ENCODE results near the gene HLA-DRA. TPM values are rescaled to one million over a fixed set of nuclear protein-coding genes. Genes with fewer than 3 reads are reported as not detected.
A peak's percentile ranks its signal among the peaks of the same experiment; 100 is the strongest.

Gene HLA-DRA
- total and polyA plus RNA-seq, 2 donors (not counting 1 experiment from before 2014, with no cell fraction given), result 2,881 to 4,498 TPM

DNA sequence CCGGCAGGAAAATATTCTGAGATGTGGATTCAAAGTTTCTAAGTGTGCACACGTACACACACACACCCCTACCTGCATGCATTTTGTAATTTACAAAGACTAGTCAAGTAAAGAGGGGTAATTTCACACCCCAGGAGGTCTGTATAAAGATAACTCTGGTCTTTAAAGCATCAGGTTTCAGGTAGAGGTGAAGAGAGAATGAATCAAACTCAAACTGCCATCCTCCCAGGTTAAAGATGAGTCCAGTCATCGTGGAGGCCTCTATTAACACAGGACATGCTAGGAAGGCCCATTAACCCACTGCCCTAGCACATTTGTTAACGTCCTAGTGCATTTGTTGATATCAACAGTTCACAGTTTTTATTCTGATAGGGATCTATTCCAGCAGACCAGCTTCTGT is 3.5 kb upstream of the HLA-DRA start:
- peak overlapping the region; percentile 56 for H3K9ac ChIP-seq (ENCODE audit: low read length)
- peak overlapping the region; percentile 85 for H3K4me2 ChIP-seq (replicated peaks; ENCODE audit: low read depth, low read length, poor library complexity, severe bottlenecking)
- Mint-ChIP-seq H3K27me3 (no peaks in the 10 kb centered on the region), H3K4me1 (peaks cover 57% of the 10 kb centered on the region), H3K27ac (peak overlapping the region; percentile 99), H3K9me3 (ENCODE audit: insufficient read depth) (peaks cover 4% of the 10 kb centered on the region), H3K4me3 (peak overlapping the region; percentile 38)
- DNase-seq (no peak), ATAC-seq (ENCODE audit: low read depth) (no peak)
- WGBS (ENCODE audit: insufficient coverage), result 60% methylated on average over 1 of the region's 4 CpGs
- no peaks in the 10 kb centered on the region for H3K27me3 ChIP-seq (replicated peaks in 1 of 4; ENCODE audit: control extremely low read depth in 1 of 4, control insufficient read depth in 3 of 4, insufficient read depth in 4 of 4, low read length in 3 of 4)
- peaks cover 45 to 49% of the 10 kb centered on the region in 2 donors for H3K4me1 ChIP-seq (ENCODE audit: control insufficient read depth in 2 of 2, insufficient read depth in 2 of 2, low read length in 2 of 2)
- H2AFZ ChIP-seq (ENCODE audit: insufficient read depth, low read depth, low read length, poor library complexity, severe bottlenecking), result peak overlapping the region; percentile 9
- H3K4me3 ChIP-seq (ENCODE audit: control extremely low read depth in 1 of 5, extremely low read depth in 1 of 5, insufficient read depth in 1 of 5, low read depth in 2 of 5, low read length in 4 of 5), result no peak overlapping the region
- peaks cover 84% of the 10 kb centered on the region for H3K79me2 ChIP-seq (ENCODE audit: control insufficient read depth, insufficient read depth, low read length)
- ChIA-PET POLR2A (interaction anchor here (0.6 to 2.2 kb wide), 6 partner anchors 180 to 256 kb away, joined by 3 to 7 read pairs (median 4); partner anchors contain the start of gene HLA-DQA1), CTCF (interaction anchor here (0.6 to 7.9 kb wide), 12 partner anchors 10 to 432 kb away, joined by 3 to 131 read pairs (median 4); no protein-coding TSS in a partner anchor)
- H4K20me1 ChIP-seq (ENCODE audit: control insufficient read depth, insufficient read depth, low read length, poor library complexity, severe bottlenecking), result peaks cover 8% of the 10 kb centered on the region
- TF ChIP-seq, protein P1, sequence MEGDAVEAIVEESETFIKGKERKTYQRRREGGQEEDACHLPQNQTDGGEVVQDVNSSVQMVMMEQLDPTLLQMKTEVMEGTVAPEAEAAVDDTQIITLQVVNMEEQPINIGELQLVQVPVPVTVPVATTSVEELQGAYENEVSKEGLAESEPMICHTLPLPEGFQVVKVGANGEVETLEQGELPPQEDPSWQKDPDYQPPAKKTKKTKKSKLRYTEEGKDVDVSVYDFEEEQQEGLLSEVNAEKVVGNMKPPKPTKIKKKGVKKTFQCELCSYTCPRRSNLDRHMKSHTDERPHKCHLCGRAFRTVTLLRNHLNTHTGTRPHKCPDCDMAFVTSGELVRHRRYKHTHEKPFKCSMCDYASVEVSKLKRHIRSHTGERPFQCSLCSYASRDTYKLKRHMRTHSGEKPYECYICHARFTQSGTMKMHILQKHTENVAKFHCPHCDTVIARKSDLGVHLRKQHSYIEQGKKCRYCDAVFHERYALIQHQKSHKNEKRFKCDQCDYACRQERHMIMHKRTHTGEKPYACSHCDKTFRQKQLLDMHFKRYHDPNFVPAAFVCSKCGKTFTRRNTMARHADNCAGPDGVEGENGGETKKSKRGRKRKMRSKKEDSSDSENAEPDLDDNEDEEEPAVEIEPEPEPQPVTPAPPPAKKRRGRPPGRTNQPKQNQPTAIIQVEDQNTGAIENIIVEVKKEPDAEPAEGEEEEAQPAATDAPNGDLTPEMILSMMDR (IDR thresholded peaks at IDR 0.05), result no peak
- TF ChIP-seq EZH2 (IDR thresholded peaks at IDR 0.05; ENCODE audit: borderline replicate concordance, insufficient read depth, low read depth, low read length, poor library complexity, severe bottlenecking), result no peak
- intact Hi-C loops (cut with micrococcal nuclease), result loop anchor here (10.0 kb wide), 1 partner anchor 229 kb away; the partner anchor contains the start of gene HLA-DQB1
- H3K27ac ChIP-seq (ENCODE audit: low read length in 2 of 2), result peak overlapping the region; percentile 99 to 100
- peaks cover 0 to 9% of the 10 kb centered on the region in 2 experiments for H3K36me3 ChIP-seq (replicated peaks in 1 of 2; ENCODE audit: control extremely low read depth in 1 of 2, control insufficient read depth in 1 of 2, extremely low read depth in 1 of 2, insufficient read depth in 2 of 2, low read length in 1 of 2)
- peaks cover 0 to 6% (median 0%) of the 10 kb centered on the region in 3 donors for H3K9me3 ChIP-seq (ENCODE audit: control extremely low read depth in 1 of 3, control insufficient read depth in 2 of 3, insufficient read depth in 1 of 3, low read length in 2 of 3)
